ENCODE data around the gene SLMAP. TPM values are rescaled to one million over a fixed set of nuclear protein-coding genes. Genes with fewer than 3 reads are reported as not detected.

SLMAP gene
- total RNA-seq, 1 donor from 2014 or later = 50.3 TPM

- DNase-seq (ENCODE audit: low read depth) (peak; percentile 97), FAIRE-seq (no peak)
- no peaks in the 10 kb centered on the region for H3K27me3 ChIP-seq (ENCODE audit: control insufficient read depth, insufficient read depth, low read length)
- TF ChIP-seq CTCF (IDR thresholded peaks at IDR 0.05; ENCODE audit: insufficient read depth, low read length, severe bottlenecking) = no peak
- H3K36me3 ChIP-seq (ENCODE audit: control insufficient read depth, insufficient read depth, low read length) = no peaks in the 10 kb centered on the region
- H3K4me3 ChIP-seq (ENCODE audit: low read depth, low read length) = no peak overlapping the region
Measured at GRCh38 chr3:57956119-57956832, 200.2 kb downstream of the SLMAP start.

GRCh38 chr3:57956833-57957174 lies 200.7 kb downstream of the SLMAP start:
- no peak overlapping the region for H3K4me3 ChIP-seq (ENCODE audit: low read depth, low read length)
- no peak for TF ChIP-seq CTCF (IDR thresholded peaks at IDR 0.05; ENCODE audit: insufficient read depth, low read length, severe bottlenecking)
- H3K27me3 ChIP-seq (ENCODE audit: control insufficient read depth, insufficient read depth, low read length) = no peaks in the 10 kb centered on the region
- DNase-seq (ENCODE audit: low read depth) (no peak), FAIRE-seq (no peak)
- no peaks in the 10 kb centered on the region for H3K36me3 ChIP-seq (ENCODE audit: control insufficient read depth, insufficient read depth, low read length)

GRCh38 chr3:57957824-57958223 lies 201.7 kb downstream of the SLMAP start:
- no peak for TF ChIP-seq CTCF (IDR thresholded peaks at IDR 0.05; ENCODE audit: insufficient read depth, low read length, severe bottlenecking)
- FAIRE-seq (no peak), DNase-seq (ENCODE audit: low read depth) (no peak)
- Histone ChIP-seq H3K36me3 (ENCODE audit: control insufficient read depth, insufficient read depth, low read length) (no peaks in the 10 kb centered on the region), H3K4me3 (ENCODE audit: low read depth, low read length) (no peak overlapping the region), H3K27me3 (ENCODE audit: control insufficient read depth, insufficient read depth, low read length) (no peaks in the 10 kb centered on the region)

- DNase-seq (ENCODE audit: low read depth) = no peak
Measured at GRCh38 chr3:57958642-57959422, 202.7 kb downstream of the SLMAP start.

GRCh38 chr3:57959423-57960173 lies 203.5 kb downstream of the SLMAP start:
- DNase-seq (ENCODE audit: low read depth) (peak; percentile 86), FAIRE-seq (no peak)
- H3K4me3 ChIP-seq (ENCODE audit: low read depth, low read length) = no peak overlapping the region

More at GRCh38 chr3:57958642-57959422, 202.7 kb downstream of the SLMAP start:
- Histone ChIP-seq H3K4me3 (ENCODE audit: low read depth, low read length) (no peak overlapping the region), H3K36me3 (ENCODE audit: control insufficient read depth, insufficient read depth, low read length) (no peaks in the 10 kb centered on the region), H3K27me3 (ENCODE audit: control insufficient read depth, insufficient read depth, low read length) (no peaks in the 10 kb centered on the region)
- FAIRE-seq = no peak
- TF ChIP-seq CTCF (IDR thresholded peaks at IDR 0.05; ENCODE audit: insufficient read depth, low read length, severe bottlenecking) = no peak

More at GRCh38 chr3:57959423-57960173, 203.5 kb downstream of the SLMAP start:
- H3K27me3 ChIP-seq (ENCODE audit: control insufficient read depth, insufficient read depth, low read length) = no peaks in the 10 kb centered on the region
- H3K36me3 ChIP-seq (ENCODE audit: control insufficient read depth, insufficient read depth, low read length) = no peaks in the 10 kb centered on the region
- TF ChIP-seq CTCF (IDR thresholded peaks at IDR 0.05; ENCODE audit: insufficient read depth, low read length, severe bottlenecking) = no peak
